ENCODE measurements around the gene PDZD2. TPM values are rescaled to one million over a fixed set of nuclear protein-coding genes. Genes with fewer than 3 reads are reported as not detected.

Gene PDZD2
- total and polyA plus RNA-seq, 2 experiments from 2014 or later = 8.3 to 16.9 TPM

GRCh38 chr5:32061236-32061635 lies 422.3 kb downstream of the PDZD2 start:
- H3K27ac Mint-ChIP-seq = no peak overlapping the region
- Histone ChIP-seq H3K4me1 (ENCODE audit: insufficient read depth) (no peaks in the 10 kb centered on the region), H4K20me1 (replicated peaks; ENCODE audit: insufficient read depth) (no peaks in the 10 kb centered on the region), H3K9me2 (ENCODE audit: insufficient read depth) (0 out of 2 replicates have a peak, but pooled peaks cover 6% of the 10 kb centered on the region), H3F3A (replicated peaks; ENCODE audit: low read depth) (no peaks in the 10 kb centered on the region), H2AFZ (no peak overlapping the region), H3K27me3 (ENCODE audit: insufficient read depth) (no peaks in the 10 kb centered on the region), H3K4me3 (no peak overlapping the region), H3K79me2 (replicated peaks; ENCODE audit: insufficient read depth) (no peaks in the 10 kb centered on the region), H3K27ac (ENCODE audit: low read depth) (no peak overlapping the region), H3K4me2 (no peak overlapping the region), H3K36me3 (ENCODE audit: insufficient read depth) (no peaks in the 10 kb centered on the region)
- H3K27me3 Mint-ChIP-seq (ENCODE audit: insufficient read depth, low read depth, poor library complexity) = peaks cover 5% of the 10 kb centered on the region
- no peak overlapping the region for H3K4me3 Mint-ChIP-seq
- no peaks in the 10 kb centered on the region for H3K4me1 Mint-ChIP-seq
- DNase-seq (ENCODE audit: low spot score) = no peak
- no peaks in the 10 kb centered on the region for H3K9me3 Mint-ChIP-seq
- peaks cover 4% of the 10 kb centered on the region; the same call in 2 of the 3 replicates for H3K36me3 Mint-ChIP-seq (ENCODE audit: low read depth)
- ATAC-seq = no peak
- no peak for TF ChIP-seq ZNF114 (CRISPR knock-in tag; IDR thresholded peaks at IDR 0.05)
- TF ChIP-seq POLR2AphosphoS5 (IDR thresholded peaks at IDR 0.05; ENCODE audit: low read depth) = no peak
- no peak for TF ChIP-seq JUNB (IDR thresholded peaks at IDR 0.05; ENCODE audit: unreplicated experiment)
- TF ChIP-seq REST (IDR thresholded peaks at IDR 0.05; ENCODE audit: unreplicated experiment) = no peak
- no peak for TF ChIP-seq NANOG (IDR thresholded peaks at IDR 0.05; ENCODE audit: borderline replicate concordance)
- TF ChIP-seq ETS1 (IDR thresholded peaks at IDR 0.05) = no peak
- no peak for TF ChIP-seq CTCF (conservative IDR thresholded peaks at IDR 0.05; ENCODE audit: low read depth in 2 of 2)
- TF ChIP-seq CREB1 (CRISPR knock-in tag; IDR thresholded peaks at IDR 0.05; ENCODE audit: low read depth) = no peak
- no peak for TF ChIP-seq ZNF331 (CRISPR knock-in tag; IDR thresholded peaks at IDR 0.05; ENCODE audit: low read depth)
- no peak for TF ChIP-seq STAT1 (IDR thresholded peaks at IDR 0.05; ENCODE audit: unreplicated experiment)
- no peak for TF ChIP-seq ZNF462 (CRISPR knock-in tag; IDR thresholded peaks at IDR 0.05)
- no peak for TF ChIP-seq EZH2 (IDR thresholded peaks at IDR 0.05; ENCODE audit: low read depth, unreplicated experiment)
- no peak for TF ChIP-seq EZH2phosphoT487 (IDR thresholded peaks at IDR 0.05; ENCODE audit: unreplicated experiment)

Measured in GM23338 (cell line).